Glutamatergic neuron (in vitro differentiated cells): Measurements from ENCODE around the gene S100A1. TPM values are rescaled to one million over a fixed set of nuclear protein-coding genes. Genes with fewer than 3 reads are reported as not detected.
A peak's percentile ranks its signal among the peaks of the same experiment; 100 is the strongest.

ENCODE experiments used
- DNase-seq: peaks from one replicate; pipeline ENCODE4 v3.0.0; 2022
- H3K27ac Mint-ChIP-seq: one replicate; pipeline ENCODE4 v1.8.0; 2020; ENCODE audit warnings: mild to moderate bottlenecking, mixed read lengths, inconsistent platforms; ENCODE audit not compliant: unreplicated experiment
- H3K27me3 Mint-ChIP-seq: one replicate; pipeline ENCODE4 v1.8.0; 2020; ENCODE audit warnings: mild to moderate bottlenecking, moderate library complexity, mixed read lengths, inconsistent platforms; ENCODE audit not compliant: unreplicated experiment
- H3K36me3 Mint-ChIP-seq: one replicate; pipeline ENCODE4 v1.8.0; 2020; ENCODE audit warnings: mild to moderate bottlenecking, mixed read lengths, inconsistent platforms; ENCODE audit not compliant: unreplicated experiment
- H3K4me1 Mint-ChIP-seq: one replicate; pipeline ENCODE4 v1.8.0; 2020; ENCODE audit warnings: mild to moderate bottlenecking, low read depth, mixed read lengths, inconsistent platforms; ENCODE audit not compliant: unreplicated experiment
- H3K4me3 Mint-ChIP-seq: one replicate; pipeline ENCODE4 v1.8.0; 2020; ENCODE audit warnings: mild to moderate bottlenecking, mixed read lengths, inconsistent platforms; ENCODE audit not compliant: unreplicated experiment
- H3K9me3 Mint-ChIP-seq: one replicate; pipeline ENCODE4 v1.8.0; 2020; ENCODE audit warnings: mild to moderate bottlenecking, moderate library complexity, mixed read lengths, inconsistent platforms; ENCODE audit not compliant: unreplicated experiment
- CTCF ChIP-seq: fragments of 200-600 bp; sonication (generic); IDR thresholded peaks from one replicate; pipeline ENCODE4 v1.5.0; 2021; ENCODE audit not compliant: partially characterized antibody, unreplicated experiment
- total RNA-seq: library from RNA; stranded (reverse); fragmentation: NEBNext Ultra II Directional; extraction: Animal tissue kit (Norgen Biotek cat#: 25700); gene quantifications from one replicate; pipeline ENCODE4 v1.2.1, GENCODE V29; 2021; ENCODE audit not compliant: unreplicated experiment

The S100A1 gene
- total RNA-seq, 1 donor from 2014 or later, result 35.4 TPM

- no peak overlapping the region for H3K27ac Mint-ChIP-seq
- TF ChIP-seq CTCF, result no peak
- DNase-seq, result no peak
- peaks cover 5% of the 10 kb centered on the region for H3K27me3 Mint-ChIP-seq
- H3K36me3 Mint-ChIP-seq, result no peaks in the 10 kb centered on the region
- H3K4me1 Mint-ChIP-seq, result peaks cover 10% of the 10 kb centered on the region
- no peak overlapping the region for H3K4me3 Mint-ChIP-seq
- H3K9me3 Mint-ChIP-seq, result peaks cover 3% of the 10 kb centered on the region
Observed at GRCh38 chr1:153597206-153597605, 31.0 kb upstream of the S100A1 start.

- H3K27me3 Mint-ChIP-seq, result peaks cover 5% of the 10 kb centered on the region
- no peak for DNase-seq
- peak overlapping the region; percentile 46 for H3K4me3 Mint-ChIP-seq
- H3K27ac Mint-ChIP-seq, result peak overlapping the region; percentile 48
- TF ChIP-seq CTCF, result no peak
- peaks cover 3% of the 10 kb centered on the region for H3K9me3 Mint-ChIP-seq
- no peaks in the 10 kb centered on the region for H3K36me3 Mint-ChIP-seq
- H3K4me1 Mint-ChIP-seq, result peaks cover 4% of the 10 kb centered on the region
Observed at GRCh38 chr1:153598309-153599172, 29.7 kb upstream of the S100A1 start.

GRCh38 chr1:153599847-153600246 lies 28.4 kb upstream of the S100A1 start:
- no peak for TF ChIP-seq CTCF
- Mint-ChIP-seq H3K4me1 (peaks cover 4% of the 10 kb centered on the region), H3K27ac (peak overlapping the region; percentile 43), H3K36me3 (no peaks in the 10 kb centered on the region), H3K9me3 (peaks cover 3% of the 10 kb centered on the region), H3K4me3 (peak overlapping the region; percentile 55), H3K27me3 (peaks cover 5% of the 10 kb centered on the region)
- no peak for DNase-seq

- H3K27me3 Mint-ChIP-seq, result peaks cover 5% of the 10 kb centered on the region
- peaks cover 8% of the 10 kb centered on the region for H3K9me3 Mint-ChIP-seq
- no peaks in the 10 kb centered on the region for H3K36me3 Mint-ChIP-seq
- DNase-seq, result no peak
- peaks cover 6% of the 10 kb centered on the region for H3K4me1 Mint-ChIP-seq
- H3K27ac Mint-ChIP-seq, result no peak overlapping the region
- no peak for TF ChIP-seq CTCF
- no peak overlapping the region for H3K4me3 Mint-ChIP-seq
Observed at GRCh38 chr1:153602749-153603148, 25.5 kb upstream of the S100A1 start.

- Mint-ChIP-seq H3K9me3 (peaks cover 5% of the 10 kb centered on the region), H3K4me3 (no peak overlapping the region), H3K27ac (no peak overlapping the region), H3K36me3 (no peaks in the 10 kb centered on the region), H3K4me1 (peaks cover 13% of the 10 kb centered on the region), H3K27me3 (peaks cover 6% of the 10 kb centered on the region)
- no peak for TF ChIP-seq CTCF
- DNase-seq, result no peak
Observed at GRCh38 chr1:153606194-153606593, 22.0 kb upstream of the S100A1 start.
